NB4 (cell line): ENCODE results near the gene CBX2.

Experiments
- DNase-seq: peaks from one replicate; pipeline ENCODE4 v3.0.0; 2010; ENCODE audit warnings: low read depth
- H3K4me3 ChIP-seq: one replicate; pipeline ENCODE4 v1.5.1; 2011; ENCODE audit warnings: mild to moderate bottlenecking, low read depth, low read length, moderate library complexity
- MYC ChIP-seq: IDR thresholded peaks from 2 replicates; pipeline ENCODE4 v1.6.1; 2011; ENCODE audit warnings: low read depth, low read length
- POLR2A ChIP-seq: IDR thresholded peaks from 2 replicates; pipeline ENCODE4 v1.6.1; 2011; ENCODE audit warnings: mild to moderate bottlenecking; ENCODE audit not compliant: insufficient read length; ENCODE audit errors: extremely low read depth
- TF ChIP-seq, protein P1 (sequence below): IDR thresholded peaks from 2 replicates; pipeline ENCODE4 v1.6.1; 2011; ENCODE audit warnings: low read depth, low read length
- TF ChIP-seq, protein P2 (sequence below): IDR thresholded peaks from one replicate; pipeline ENCODE4 v1.5.1; 2012; ENCODE audit warnings: low read depth, low read length

The CBX2 gene

DNA sequence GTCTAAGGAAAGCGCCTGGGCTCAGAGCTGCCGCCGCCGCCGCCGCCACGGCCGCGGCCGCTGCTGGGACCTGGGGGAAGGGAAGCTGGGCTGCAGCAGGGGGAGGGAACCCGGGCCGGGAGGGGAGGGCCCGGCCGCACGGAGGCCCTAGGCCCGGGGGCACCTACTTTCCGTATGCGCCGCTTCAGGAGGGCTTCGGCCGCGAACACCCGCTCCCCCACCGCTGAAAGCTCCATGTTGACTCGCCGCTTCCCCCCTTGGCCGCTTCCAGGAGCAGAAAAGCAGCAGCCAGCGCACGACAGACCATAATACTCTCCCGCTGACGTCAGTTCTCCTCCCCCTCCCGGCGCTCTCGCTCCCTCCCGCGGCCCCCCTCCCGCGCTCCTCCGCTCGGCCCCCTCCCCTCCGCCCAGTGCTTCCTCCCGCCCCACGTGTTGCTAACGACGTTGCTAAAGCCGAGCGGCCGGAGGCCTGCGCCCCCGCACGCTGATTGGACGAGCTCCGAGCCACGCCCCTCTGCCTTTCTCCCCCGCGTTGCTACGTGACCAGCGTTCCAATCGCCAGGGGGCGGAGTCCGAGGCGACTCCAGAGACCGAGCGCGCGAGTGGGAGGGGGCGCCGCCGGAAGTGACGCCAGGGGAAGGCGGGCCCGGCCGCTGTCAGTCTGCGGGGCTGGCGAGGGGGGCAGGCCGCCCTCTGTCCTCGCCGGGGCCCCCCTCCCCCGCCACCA lies 19.0 kb downstream of the CBX2 start, which contains the start of gene CBX8:
CBX8 (minus strand) TSS at position 315 of the 729 bp plus-strand sequence; CDS start at position 236, 79 bp downstream.
- TF ChIP-seq MYC (peak; percentile 33), POLR2A (peak; percentile 31)
- TF ChIP-seq, protein P1, sequence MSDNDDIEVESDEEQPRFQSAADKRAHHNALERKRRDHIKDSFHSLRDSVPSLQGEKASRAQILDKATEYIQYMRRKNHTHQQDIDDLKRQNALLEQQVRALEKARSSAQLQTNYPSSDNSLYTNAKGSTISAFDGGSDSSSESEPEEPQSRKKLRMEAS = peak; percentile 88
- TF ChIP-seq, protein P2, sequence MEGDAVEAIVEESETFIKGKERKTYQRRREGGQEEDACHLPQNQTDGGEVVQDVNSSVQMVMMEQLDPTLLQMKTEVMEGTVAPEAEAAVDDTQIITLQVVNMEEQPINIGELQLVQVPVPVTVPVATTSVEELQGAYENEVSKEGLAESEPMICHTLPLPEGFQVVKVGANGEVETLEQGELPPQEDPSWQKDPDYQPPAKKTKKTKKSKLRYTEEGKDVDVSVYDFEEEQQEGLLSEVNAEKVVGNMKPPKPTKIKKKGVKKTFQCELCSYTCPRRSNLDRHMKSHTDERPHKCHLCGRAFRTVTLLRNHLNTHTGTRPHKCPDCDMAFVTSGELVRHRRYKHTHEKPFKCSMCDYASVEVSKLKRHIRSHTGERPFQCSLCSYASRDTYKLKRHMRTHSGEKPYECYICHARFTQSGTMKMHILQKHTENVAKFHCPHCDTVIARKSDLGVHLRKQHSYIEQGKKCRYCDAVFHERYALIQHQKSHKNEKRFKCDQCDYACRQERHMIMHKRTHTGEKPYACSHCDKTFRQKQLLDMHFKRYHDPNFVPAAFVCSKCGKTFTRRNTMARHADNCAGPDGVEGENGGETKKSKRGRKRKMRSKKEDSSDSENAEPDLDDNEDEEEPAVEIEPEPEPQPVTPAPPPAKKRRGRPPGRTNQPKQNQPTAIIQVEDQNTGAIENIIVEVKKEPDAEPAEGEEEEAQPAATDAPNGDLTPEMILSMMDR = no peak
- DNase-seq = peak; percentile 99
- H3K4me3 ChIP-seq = peak within 1 kb of the TSS; percentile 83

DNA sequence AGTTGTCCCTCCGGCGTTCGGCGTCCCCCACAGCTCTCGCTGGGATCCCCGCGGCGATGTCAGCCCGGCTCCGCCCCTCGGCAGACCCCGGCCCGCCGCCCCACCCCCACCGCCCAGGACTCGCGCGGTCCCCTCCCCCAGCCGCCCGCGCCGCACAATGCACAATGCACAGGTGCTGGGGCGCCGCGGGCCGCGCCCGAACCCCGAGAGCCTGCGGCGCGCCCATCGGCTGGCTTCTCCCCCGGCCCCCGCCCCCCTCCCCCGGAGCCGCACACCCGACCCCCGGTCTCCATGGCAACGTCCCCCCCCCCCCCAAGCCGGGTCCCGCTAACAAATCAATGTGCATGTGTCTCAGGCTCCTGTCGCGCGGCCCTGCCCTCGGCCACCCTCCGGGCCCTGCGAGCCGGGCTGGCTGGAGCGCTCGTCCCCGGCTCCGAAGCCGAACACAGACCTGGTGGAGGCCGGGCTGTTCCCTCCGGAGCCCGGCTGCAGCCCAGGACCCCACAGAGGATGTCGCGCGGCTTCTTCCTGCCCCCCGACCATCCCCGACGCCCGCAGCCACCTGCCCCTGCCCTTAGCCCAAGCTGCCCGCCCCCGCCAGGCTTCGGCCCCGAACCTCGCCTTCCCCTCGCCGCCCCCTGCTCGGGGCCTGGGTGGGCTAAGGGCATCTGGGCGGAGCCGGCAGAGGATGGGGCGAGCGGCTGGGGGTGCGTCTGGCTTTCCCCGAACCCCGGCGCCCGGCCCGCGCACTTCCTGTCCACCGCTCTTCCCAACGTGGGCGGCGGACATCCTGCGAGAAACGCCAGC lies 19.7 kb downstream of the CBX2 start:
- peak; percentile 61 for DNase-seq

DNA sequence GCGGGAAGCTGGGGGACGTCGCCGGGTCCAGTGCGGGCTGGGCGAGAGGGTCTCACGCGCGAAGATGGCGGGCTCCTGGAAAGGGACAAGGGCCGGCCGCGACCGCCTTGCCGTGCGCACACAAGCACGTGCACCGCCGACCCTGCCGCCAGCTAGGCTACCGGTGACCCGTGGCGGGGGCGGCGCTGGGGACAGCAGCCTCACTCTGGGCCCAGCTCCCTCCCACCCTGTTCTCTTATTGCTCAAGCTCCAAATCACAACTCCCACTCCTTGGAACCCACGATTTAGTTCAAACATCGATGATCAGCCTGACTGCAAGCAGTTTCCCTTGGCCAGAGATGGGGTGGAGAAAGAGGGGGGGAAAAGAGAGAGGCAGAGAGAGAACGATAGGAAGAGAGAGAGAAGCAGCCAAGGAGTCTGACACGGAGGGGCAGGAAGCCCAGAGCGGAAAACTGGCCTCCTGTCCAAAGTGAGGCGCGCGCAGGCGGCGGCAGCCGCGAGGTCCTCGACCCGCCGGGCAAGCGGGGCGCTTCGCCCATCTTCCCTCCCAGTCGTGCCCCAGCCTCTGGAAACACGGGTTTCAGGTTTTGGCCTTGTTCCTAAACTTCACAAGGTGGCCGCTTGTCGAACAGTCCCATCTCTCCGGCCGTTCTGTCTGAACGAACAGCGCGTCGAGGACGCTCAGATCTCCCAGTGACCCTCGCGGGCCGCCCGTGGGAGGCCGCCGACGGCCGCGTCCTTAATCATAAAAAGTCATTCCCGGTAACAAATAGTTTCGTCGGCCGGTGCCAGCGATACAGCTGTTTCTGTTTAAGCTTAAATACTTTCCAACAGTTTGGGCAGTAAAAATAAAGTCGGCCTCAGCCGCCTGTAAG lies 20.6 kb downstream of the CBX2 start:
- TF ChIP-seq, protein P1 = no peak
- no peak for TF ChIP-seq POLR2A
- TF ChIP-seq MYC = no peak
- TF ChIP-seq, protein P2 = no peak
- no peak overlapping the region for H3K4me3 ChIP-seq
- peak; percentile 48 for DNase-seq

More for the DNA sequence above, 19.7 kb downstream of the CBX2 start:
- H3K4me3 ChIP-seq = no peak overlapping the region
- TF ChIP-seq, protein P1 = no peak
- no peak for TF ChIP-seq POLR2A
- TF ChIP-seq MYC = no peak; the same call in 1 of the 2 replicates
- TF ChIP-seq, protein P2 = no peak

DNA sequence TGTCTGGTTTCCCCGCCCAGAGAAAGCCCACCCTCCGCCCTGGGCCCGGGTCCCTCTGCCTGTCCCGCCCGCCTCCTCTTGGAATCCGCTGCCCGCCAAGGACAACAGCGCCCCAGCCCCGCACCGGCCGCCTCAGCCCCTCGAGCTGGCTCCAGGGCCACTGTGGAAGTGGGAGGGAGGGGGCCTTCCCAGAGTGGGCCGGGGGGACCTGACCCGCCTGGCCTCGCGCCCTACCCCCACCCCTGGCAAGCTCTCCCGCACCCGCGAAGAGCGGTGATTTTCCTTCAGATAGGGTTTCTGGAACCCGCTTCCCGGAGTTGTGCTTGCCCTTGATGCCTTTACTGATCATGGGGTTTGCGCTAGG lies 21.2 kb downstream of the CBX2 start:
- no peak overlapping the region for H3K4me3 ChIP-seq
- no peak for DNase-seq
- TF ChIP-seq POLR2A (no peak), MYC (no peak)
- TF ChIP-seq, protein P2 = no peak
- TF ChIP-seq, protein P1 = no peak

DNA sequence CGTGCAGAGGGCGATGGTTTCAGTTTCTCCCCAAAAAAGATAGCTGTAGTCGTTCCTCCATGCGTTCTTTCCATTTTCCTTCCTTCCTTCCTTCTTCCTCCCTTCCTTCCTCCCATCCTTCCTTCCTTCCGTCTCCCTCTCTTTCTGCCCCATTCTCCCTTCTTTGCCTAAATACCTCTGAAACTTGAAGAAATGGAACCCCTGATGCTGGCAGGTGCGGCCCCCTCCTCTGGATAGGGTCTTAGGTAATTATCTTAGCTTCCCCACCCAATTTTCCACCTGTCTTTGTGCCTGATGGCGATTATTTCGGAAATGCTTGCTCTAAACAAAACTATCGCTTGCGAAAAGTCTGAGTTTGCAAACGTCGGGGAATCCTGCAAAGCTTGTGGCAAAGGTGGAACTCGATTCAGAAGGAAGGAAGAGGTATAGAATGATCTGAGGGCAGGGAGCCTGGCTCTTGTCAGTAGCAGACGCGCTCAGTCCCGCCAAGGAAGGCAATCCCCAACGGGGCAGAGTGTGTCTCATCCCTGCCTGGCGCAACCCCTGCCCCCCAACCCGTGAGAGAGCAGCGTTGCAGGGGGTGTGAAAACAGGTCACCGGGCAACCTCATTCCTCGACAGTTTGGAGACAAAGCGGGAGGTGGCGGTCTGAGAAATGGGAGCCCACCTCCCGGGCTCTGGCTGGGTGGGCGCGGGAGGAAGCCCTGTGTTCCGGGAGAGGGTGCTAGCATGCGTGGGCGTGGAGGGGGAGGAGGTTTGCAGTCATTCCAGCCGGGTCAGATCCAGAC lies 21.8 kb downstream of the CBX2 start:
- TF ChIP-seq, protein P1 = no peak
- TF ChIP-seq MYC (no peak), POLR2A (no peak)
- TF ChIP-seq, protein P2 = no peak
- DNase-seq = peak; percentile 82
- H3K4me3 ChIP-seq = peak overlapping the region; percentile 51
